HUDEP-2 (cell line): ENCODE measurements around the gene PPP2R5B.
A peak's percentile ranks its signal among the peaks of the same experiment; 100 is the strongest.

Source experiments
- DNase-seq, 76 experiments: peaks; one replicate each; lab custom pipeline; 2025; ENCODE audit not compliant: unreplicated experiment in 76 of 76; lab: John Stamatoyannopoulos, UW

PPP2R5B gene

DNA sequence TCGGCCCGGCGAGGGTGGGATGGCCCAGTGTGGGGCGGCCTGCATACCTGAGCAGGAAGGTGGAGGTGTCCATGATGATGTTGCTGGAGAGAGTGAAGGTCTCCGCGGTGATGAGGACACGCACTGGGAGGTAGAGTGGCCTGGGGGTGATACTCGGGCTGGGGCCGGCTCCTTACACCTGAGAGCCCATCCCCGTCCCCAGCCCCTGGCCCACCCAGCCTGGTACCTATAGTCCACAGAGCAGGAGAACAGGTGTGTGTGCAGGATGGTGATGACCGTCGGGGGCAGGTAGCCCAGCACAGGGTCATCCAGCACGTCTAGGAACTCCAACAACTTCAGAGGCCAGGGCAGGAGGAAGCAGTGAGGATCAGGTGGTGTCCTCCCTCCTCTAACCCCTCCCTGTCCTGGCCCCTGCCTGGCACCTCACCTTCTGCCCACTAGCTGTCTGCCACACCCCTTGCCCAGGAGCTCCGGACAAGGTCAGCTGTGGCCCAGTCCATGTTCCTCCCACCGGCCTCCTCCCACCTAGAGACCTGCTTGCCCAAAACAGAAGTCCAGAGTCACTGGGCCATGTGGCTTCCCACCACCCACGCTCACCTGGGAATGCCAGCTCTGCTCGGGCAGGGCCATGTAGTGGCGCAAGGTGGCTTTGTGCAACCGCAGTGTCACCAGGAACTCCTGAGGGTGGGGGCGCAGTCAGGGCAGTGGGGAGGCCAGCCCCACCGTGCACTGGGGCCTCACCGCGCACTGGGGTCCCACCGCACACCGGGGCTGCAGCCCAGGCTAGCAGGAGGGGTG lies 18.8 kb upstream of the PPP2R5B start:
- no peak for DNase-seq

DNA sequence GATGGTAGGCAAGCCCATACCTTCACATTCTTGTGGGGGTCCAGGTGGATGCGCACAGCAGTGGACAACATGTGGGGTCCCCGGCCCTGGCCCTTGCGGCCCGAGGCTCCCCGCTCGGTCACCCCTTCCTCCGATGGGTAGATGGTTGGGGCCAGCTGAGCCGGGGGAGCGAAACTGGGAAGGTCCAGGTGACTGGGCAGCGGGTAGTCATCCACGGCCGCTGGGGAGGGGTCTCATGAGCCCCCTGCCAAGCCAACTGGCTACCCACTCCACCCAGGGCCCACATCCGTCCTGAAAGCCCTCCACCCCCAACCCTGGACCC lies 18.2 kb upstream of the PPP2R5B start:
- no peak for DNase-seq

DNA sequence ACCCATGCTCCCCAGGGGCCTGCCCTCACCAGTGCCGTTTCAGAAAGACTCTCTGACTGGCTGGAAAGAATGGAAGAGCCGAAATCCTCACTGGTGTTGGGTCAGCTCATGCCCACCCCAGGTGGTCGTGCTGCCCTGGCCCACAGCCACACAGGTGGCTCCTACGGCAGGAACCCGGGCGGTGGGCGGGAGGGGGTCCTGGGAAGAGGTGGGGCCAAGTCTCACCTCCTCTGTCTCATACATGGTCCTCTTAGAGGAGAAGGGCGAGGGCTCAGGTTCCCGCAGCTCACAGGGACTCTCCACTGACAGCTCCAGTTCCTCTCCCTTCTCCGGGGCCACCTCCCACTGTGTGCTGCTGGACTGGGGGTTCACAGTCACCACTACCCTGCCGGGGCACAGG lies 15.7 kb upstream of the PPP2R5B start:
- no peak for DNase-seq

DNA sequence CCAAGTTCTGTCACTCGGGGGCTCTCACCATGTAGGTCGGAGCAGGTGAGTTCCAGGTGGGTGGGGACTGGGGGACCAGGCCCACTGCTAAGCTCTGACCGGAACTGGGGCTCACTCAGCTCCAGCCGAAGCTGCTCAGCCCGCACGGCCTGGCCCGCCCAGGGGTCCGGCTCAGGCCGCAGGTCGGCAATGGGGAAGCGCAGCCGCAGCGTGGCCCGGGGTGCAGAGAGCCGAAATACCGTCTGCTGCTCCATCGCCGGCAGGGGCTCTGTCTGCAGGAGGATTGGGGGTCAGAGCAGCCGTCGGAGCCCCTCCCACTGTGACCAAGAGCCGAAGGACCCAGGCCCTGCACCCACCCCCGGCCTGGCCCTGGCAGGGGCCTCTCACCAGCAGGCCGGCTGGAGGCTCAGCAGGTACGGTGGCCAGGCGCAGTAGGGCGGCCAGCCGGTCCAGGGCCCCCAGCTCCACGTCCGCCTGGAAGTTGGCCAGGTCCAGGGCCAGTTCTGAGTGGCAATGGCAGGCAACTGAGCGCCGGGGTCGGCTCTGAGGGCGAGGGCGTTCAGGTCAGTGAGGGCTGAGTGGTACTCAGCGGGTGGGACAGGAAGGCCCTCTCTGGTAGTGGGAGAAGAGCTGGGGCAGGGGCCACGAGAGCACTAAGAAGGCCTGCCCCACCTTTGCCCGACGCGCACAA lies 14.7 kb upstream of the PPP2R5B start:
- DNase-seq: no peak

DNA sequence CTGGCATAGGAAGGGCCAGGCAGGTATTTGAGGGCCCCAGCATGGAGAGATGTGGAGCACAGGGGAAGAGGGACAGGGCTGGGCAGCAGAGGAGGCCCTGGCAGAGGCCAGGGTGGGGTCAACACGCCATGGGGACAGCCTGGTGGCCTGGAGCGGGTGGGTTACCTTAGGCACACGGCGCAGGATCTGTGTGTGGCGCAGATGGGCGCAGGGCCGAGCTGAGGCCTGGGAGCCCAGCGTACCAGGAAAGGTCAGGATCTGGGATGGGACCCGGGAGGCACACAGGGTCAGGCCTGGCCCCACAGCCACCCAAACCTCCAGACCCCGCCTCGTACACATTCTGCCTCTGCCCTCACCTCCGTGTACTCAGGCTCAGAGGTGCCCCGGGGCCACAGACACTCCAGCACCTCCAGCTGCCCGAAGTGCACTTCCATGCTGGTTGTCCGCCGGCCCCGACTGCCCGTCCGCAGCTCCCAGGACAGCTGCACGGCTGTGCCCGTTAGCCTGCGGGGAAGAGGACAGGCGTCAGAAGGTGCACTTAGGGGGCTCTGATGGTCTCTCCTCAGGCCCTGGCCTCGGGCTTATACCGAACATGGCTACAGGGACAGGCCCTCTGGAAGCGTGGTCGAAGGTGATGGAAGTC lies 13.9 kb upstream of the PPP2R5B start:
- DNase-seq: no peak

DNA sequence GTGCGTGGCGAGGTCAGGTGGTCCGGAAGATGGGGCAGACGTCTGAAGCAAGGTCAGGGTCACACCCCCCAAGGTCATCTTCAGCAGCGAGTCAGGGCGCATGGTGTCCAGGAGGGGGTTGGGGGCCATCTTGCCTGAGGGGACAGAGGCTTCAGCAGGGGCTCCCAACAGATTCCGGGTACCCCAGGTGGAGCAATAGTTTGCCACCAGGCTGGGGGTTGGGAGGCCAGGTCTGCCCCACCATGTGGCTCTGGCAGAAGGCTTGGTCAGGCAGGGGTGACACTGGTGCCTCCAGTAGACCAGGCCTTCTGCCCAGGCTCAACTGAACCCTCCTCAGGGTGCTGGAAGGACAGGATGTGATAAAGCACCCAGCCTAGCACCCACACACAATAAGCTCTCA lies 13.3 kb upstream of the PPP2R5B start:
- no peak for DNase-seq

DNA sequence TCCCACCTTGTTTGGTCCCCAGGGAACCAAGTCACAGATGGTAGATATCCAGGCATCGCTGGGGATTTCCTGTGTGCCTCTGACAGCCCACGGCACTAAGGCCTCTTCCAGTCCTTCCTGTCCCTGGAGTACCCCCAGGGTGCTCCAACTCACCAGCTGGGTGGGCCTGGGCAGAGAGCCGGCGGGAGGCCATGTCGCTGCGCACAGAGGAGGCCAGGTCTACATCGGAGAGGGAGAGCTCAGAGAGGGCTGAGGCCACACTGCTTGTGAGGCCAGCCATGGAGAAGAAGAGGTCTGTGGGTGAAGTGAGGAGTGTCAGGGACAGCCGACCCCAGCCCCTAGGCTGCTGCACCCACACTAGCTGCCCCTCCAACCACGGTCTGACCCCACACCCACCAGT lies 12.8 kb upstream of the PPP2R5B start:
- no peak for DNase-seq

DNA sequence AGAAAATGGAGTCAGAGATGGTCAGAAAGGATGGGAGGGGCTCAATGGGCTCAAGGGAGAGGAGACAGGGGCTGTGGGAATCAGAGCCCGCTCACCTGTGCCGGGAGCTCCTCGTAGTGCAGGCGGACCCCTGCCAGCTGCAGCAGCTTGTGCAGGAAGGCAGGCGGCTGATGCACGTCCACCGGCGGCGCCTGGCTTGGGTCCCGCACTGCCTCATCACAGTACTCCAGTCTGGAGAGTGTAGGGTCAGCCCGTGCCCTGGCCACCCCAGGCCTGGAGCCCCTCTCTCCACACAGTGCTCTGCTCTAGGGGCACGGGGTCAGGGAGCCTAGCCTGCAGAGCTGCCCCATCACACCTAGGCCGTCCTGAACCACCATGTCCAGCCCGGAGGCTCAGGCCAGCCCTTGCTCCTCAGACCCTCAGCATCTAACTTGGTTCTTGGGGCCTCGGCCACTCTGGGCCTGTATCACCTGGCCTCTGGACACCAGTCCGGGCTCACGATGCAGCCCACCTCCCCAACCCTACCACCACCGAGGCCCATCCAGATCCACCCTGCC lies 11.2 kb upstream of the PPP2R5B start:
- no peak for DNase-seq

DNA sequence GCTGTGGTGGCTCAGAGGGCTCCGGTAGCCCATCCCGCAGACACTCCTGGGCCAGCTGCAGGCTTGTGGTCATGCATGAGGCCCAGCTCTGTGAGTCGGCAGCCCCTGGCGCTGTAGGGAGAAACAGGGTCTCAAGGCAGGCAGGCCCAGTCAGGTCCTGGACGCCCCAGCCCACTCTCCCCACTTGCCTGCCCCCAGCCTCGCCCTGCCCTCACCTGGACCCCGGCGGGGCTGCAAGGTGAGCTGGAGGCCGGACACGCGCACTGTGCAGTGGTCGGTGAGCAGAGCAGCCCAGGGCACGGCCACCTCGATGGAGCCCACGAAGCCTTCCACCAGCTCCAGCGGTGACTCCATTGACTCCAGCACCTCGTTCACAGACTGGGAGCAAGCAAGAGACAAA lies 10.4 kb upstream of the PPP2R5B start:
- DNase-seq: no peak

DNA sequence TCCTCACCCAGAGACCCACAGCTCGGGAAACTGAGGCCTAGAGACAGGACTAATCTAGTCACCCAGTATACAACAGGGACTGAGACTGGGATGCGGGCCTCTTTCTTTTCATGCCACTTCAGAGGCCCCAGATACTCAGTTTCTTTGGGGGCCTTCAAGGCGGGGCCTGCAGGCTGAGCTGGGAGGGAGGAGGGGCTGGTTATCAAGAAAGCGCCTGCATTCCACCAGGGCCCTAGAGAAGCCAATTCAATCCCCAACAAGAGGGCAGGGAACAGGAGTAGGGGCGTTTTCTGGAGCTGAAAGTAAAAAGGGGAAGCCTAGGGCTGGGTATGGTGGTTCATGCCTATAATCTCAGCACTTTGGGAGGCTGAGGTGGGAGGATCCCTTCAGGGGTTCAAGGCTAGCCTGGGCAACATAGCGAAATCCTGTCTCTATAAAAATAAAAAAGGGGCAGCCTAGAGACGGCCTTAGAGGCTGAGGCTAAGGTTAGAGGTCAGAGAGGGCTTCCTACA lies 9.1 kb upstream of the PPP2R5B start:
- DNase-seq: no peak

DNA sequence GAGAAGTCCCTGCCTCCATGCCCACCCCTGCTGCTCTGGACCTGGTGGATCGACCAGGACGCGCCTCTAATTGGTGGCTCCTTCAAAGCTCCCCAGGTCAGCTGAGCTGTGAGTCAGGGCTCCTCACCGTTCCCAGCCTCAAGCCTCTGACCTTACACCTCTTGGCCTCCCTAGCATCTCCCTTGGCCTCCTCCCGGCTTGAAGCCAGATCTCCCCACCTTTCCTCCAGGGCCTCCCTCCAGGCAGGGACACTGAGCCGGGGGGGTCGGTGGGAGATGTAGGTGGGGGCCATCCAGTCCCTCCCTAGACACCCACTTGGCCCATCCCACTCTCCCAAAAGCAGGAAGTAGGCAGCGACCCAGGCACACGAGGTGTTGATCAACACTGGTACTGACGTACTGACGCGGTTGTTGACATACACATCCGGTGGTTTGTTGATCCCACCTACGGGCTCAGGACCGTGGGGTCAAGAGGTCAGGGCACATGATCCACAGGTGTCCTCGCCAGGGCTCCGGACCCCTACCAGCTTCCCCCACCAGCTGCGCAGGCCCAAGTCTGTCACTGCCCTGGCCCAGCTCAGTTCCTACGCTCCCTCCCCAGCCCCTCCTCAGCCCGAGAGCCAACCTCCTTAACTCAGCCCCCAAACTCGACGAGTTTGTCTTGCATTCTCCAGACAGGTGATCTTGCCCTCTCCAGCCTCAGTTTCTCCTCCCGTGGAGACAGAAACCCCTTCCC lies 8.3 kb upstream of the PPP2R5B start:
- DNase-seq: peak in 8 of 76 experiments; percentile 3 to 32 (median 10)

DNA sequence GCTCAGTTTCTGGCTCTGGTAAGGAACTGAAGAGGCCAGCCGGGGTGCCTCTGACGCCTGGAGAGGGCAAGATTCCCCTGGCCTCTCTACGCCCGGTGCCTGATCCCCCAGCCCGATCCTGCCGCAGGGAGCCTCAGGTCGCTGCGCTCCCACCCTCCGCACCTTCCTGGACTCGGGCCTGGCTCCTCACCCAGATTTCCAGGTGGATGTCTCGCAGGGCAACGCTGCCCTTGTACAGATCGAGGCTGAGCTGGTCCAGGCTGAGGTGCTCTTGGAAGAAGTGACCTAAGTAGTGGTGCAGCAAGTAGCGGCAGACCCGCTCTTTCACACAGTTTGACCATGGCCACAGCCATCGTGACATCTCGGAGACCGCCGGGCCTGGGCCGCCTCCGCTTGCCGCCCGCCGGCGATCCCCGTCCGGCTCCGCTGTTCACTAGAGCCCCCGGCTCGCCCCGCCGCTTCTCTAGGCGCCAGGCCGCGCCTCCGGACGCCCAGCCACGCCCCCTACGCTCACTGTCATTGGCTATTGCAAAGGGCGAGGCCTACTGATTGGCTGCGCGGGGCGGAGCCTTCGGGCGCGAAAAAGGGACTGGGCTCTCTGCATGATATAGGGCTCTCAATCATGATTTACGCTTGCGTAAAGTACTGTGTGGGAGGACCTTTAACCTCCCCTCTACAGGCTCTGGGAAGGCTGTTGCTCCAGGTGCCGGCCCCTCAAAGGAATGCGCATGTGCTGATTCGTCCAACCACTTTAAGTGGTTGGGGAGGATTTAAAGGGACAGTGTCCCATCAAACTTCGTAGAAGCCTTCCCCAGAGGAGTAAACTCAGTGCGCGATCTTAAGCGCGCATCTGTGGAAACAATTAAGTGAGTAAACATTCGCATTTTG lies 7.5 kb upstream of the PPP2R5B start, which contains the start of gene ATG2A:
TSS of gene ATG2A (minus strand) at position 435 of the 888 bp plus-strand sequence. CDS start at position 361, 74 bp downstream.
- DNase-seq: peak in 75 of 76 experiments; percentile 48 to 100 (median 98)

DNA sequence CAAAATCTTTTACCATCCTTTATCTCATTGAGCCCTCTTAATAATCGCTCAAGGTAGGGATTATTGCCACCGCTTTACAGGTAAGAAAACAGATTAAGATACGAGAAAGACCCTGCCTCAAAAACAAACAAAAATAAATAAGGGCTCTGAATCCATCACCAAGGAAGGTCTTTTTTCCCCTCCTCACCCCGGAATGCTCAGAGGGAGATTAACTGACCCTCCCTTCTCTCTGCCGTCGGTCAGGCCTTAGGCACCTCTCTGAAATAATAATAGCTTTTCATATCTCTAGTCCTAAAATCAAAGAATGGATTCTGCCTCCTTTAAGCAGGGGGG lies 6.9 kb upstream of the PPP2R5B start:
- no peak for DNase-seq

DNA sequence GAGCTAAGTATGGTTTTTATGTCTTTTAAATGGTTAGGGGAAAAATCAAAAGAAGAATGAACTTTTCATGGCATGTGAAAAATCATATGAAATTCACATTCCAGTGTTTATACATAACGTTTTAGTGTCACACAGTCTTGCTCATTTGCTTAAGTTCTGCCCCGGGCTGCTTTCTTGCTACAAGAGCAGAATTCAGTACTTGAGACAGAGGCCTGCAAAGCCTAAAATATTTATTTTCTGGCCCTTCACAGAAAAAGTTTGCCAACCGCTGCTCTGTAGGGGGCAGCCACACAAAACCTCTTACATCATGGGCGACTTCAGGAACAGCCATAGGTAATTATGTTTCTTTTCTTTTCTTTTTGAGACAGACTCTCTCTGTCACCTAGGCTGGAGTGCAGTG lies 6.5 kb upstream of the PPP2R5B start:
- DNase-seq: peak in 13 of 76 experiments; percentile 0 to 38 (median 19)

DNA sequence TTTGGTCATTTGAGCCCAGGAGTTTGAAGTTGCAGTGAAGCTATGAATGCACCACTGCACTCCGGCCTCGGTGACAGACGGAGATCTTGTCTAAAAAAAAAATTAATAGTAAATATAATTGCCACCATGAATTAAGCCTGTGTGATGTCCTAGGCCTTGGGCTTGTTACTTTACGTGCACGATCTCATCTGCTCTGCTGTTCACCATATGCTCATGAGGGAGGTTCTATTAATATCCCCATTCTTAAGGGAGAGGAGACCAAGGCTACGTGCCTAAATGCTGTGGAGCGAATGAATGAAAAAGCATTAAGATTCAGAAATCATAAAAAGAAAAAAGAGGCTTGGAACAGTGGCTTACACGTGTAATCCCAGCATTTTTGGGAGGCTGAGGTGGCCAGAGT lies 4.9 kb upstream of the PPP2R5B start:
- DNase-seq: no peak

DNA sequence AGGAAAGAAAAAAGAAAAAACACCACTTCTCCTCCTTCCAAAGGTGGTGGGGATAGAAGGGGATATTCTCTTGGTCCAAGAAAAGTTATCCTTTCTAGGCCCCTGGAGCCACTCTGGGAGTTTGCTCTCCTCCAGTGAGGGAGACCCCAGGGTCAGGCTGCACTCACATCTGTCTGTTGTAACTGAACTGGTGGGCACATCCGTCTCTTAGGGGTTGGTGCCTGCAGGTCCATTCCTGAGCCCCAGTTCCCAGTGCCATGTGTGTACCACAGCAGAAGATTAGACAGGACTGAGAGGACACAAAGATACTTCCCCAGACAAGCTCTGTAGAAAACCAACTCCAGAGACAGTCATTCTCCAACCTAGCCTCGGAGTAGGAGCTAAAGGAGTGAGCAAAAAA lies 4.4 kb upstream of the PPP2R5B start:
- DNase-seq: no peak

DNA sequence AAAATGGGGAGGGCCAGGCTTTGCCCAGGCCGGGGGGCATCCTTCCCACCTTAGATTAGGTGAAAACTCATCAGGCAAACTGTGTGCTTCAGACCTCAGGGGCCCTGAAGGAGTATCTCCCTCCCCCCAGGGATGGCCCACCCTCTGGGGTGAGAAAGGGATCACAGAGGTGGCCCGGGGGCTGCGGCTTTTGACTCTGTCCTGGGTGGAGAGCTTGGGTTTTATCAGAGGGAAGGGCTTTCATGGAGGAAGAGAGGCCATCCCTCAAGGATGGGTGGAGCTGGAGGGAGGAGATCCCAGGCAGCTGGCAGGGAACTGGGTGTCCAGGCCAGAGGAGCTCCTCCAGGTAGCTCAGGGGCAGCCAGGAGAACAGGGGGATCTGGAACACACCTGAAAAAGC lies 3.1 kb upstream of the PPP2R5B start:
- no peak for DNase-seq

DNA sequence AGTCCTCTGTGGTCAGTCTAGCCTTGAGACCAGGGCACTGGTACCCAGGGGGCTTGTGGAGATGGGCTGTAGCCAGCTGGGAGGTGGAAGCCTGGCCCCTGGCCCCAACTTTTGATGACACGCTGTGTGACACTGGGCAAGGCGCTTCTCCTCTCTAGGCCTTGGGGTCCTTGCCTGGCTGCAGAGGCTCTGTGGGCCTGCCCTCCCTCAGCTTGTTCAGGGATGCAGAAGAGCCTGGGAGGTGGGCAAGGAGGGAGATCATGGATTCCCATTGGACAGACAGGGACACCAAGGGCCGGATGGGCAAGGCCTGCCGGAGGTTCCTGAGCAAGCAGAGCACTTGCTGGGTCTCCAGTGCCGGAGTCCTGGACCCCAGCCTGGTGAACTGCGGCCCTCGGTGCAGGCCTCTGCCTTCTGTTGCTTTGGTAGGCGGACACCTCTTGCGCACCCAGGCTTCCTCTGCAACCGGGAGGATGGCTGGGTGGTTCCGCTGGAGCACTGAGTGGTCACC lies 1.3 kb upstream of the PPP2R5B start:
- DNase-seq: no peak

DNA sequence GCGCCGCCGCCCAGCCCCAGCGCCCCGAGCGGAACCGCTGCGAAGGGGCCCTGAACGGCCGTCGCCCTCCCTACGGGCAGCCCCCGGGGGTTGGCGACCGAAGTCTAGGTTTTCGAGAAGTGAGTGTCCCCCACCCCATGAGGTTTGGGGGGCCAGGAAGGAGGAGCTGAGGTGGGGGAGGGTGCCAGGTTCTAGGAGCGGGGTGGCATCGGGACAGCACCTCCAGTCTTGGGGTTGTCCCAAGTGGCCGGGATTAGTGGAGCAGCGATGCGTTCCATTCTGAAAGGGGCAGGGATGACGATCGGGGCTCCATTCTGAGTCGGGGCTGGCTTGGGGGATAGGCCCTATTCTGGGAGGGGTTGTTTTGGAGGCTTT lies 408 bp downstream of the PPP2R5B start:
- no peak for DNase-seq
